ENCODE data around the gene ADAM12.

- TF ChIP-seq GABPA (IDR thresholded peaks at IDR 0.05 in 1 of 2, conservative IDR thresholded peaks at IDR 0.05 in 1 of 2) (no peak), YY1 (IDR thresholded peaks at IDR 0.05) (no peak), JUND (IDR thresholded peaks at IDR 0.05) (no peak), TAF1 (conservative IDR thresholded peaks at IDR 0.05) (no peak), REST (IDR thresholded peaks at IDR 0.05) (no peak)
- TF ChIP-seq, protein P1, sequence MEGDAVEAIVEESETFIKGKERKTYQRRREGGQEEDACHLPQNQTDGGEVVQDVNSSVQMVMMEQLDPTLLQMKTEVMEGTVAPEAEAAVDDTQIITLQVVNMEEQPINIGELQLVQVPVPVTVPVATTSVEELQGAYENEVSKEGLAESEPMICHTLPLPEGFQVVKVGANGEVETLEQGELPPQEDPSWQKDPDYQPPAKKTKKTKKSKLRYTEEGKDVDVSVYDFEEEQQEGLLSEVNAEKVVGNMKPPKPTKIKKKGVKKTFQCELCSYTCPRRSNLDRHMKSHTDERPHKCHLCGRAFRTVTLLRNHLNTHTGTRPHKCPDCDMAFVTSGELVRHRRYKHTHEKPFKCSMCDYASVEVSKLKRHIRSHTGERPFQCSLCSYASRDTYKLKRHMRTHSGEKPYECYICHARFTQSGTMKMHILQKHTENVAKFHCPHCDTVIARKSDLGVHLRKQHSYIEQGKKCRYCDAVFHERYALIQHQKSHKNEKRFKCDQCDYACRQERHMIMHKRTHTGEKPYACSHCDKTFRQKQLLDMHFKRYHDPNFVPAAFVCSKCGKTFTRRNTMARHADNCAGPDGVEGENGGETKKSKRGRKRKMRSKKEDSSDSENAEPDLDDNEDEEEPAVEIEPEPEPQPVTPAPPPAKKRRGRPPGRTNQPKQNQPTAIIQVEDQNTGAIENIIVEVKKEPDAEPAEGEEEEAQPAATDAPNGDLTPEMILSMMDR (IDR thresholded peaks at IDR 0.05; ENCODE audit: low read depth, low read length, missing input control), result no peak
- TF ChIP-seq, protein P2, sequence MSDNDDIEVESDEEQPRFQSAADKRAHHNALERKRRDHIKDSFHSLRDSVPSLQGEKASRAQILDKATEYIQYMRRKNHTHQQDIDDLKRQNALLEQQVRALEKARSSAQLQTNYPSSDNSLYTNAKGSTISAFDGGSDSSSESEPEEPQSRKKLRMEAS (IDR thresholded peaks at IDR 0.05), result no peak
Measured at GRCh38 chr10:126201603-126202002, 186.7 kb downstream of the ADAM12 start.

Measured in liver (tissue), 3 donors.